ENCODE data around the gene SCAI. TPM values are rescaled to one million over a fixed set of nuclear protein-coding genes. Genes with fewer than 3 reads are reported as not detected.

The SCAI gene
- total and polyA plus RNA-seq, 2 experiments from 2014 or later: 13.3 to 35.0 TPM

GRCh38 chr9:124908098-124908497 is 235.2 kb downstream of the SCAI start (continued):
- no peak for TF ChIP-seq REST (IDR thresholded peaks at IDR 0.05; ENCODE audit: unreplicated experiment)
- no peak for TF ChIP-seq ETS1 (IDR thresholded peaks at IDR 0.05)

GRCh38 chr9:124906966-124907365 is 236.4 kb downstream of the SCAI start:
- H3K4me3 Mint-ChIP-seq: no peak overlapping the region
- H3F3A ChIP-seq (replicated peaks; ENCODE audit: low read depth): no peaks in the 10 kb centered on the region
- H3K36me3 ChIP-seq (ENCODE audit: insufficient read depth): no peaks in the 10 kb centered on the region
- H3K4me1 Mint-ChIP-seq: no peaks in the 10 kb centered on the region
- ATAC-seq (no peak), DNase-seq (ENCODE audit: low spot score) (no peak)
- H3K4me2 ChIP-seq: no peak overlapping the region
- no peaks in the 10 kb centered on the region for H3K79me2 ChIP-seq (replicated peaks; ENCODE audit: insufficient read depth)
- no peaks in the 10 kb centered on the region for H3K9me2 ChIP-seq (ENCODE audit: insufficient read depth)
- H3K9me3 Mint-ChIP-seq: no peaks in the 10 kb centered on the region
- H4K20me1 ChIP-seq (replicated peaks; ENCODE audit: insufficient read depth): no peaks in the 10 kb centered on the region
- H3K27me3 ChIP-seq (ENCODE audit: insufficient read depth): no peaks in the 10 kb centered on the region
- no peaks in the 10 kb centered on the region for H3K4me1 ChIP-seq (ENCODE audit: insufficient read depth)
- H3K4me3 ChIP-seq: no peak overlapping the region
- no peak overlapping the region for H2AFZ ChIP-seq
- H3K27me3 Mint-ChIP-seq (ENCODE audit: insufficient read depth, low read depth, poor library complexity): peaks cover 2% of the 10 kb centered on the region
- H3K27ac ChIP-seq (ENCODE audit: low read depth): no peak overlapping the region
- no peak overlapping the region for H3K27ac Mint-ChIP-seq
- peaks cover 6% of the 10 kb centered on the region; the same call in 1 of the 3 replicates for H3K36me3 Mint-ChIP-seq (ENCODE audit: low read depth)
- TF ChIP-seq POLR2AphosphoS5 (IDR thresholded peaks at IDR 0.05; ENCODE audit: low read depth) (no peak), ZNF114 (CRISPR knock-in tag; IDR thresholded peaks at IDR 0.05) (no peak), ETS1 (IDR thresholded peaks at IDR 0.05) (no peak), REST (IDR thresholded peaks at IDR 0.05; ENCODE audit: unreplicated experiment) (no peak), EZH2phosphoT487 (IDR thresholded peaks at IDR 0.05; ENCODE audit: unreplicated experiment) (no peak), JUNB (IDR thresholded peaks at IDR 0.05; ENCODE audit: unreplicated experiment) (no peak), CREB1 (CRISPR knock-in tag; IDR thresholded peaks at IDR 0.05; ENCODE audit: low read depth) (no peak), EZH2 (IDR thresholded peaks at IDR 0.05; ENCODE audit: low read depth, unreplicated experiment) (no peak)
- TF ChIP-seq, protein P1, sequence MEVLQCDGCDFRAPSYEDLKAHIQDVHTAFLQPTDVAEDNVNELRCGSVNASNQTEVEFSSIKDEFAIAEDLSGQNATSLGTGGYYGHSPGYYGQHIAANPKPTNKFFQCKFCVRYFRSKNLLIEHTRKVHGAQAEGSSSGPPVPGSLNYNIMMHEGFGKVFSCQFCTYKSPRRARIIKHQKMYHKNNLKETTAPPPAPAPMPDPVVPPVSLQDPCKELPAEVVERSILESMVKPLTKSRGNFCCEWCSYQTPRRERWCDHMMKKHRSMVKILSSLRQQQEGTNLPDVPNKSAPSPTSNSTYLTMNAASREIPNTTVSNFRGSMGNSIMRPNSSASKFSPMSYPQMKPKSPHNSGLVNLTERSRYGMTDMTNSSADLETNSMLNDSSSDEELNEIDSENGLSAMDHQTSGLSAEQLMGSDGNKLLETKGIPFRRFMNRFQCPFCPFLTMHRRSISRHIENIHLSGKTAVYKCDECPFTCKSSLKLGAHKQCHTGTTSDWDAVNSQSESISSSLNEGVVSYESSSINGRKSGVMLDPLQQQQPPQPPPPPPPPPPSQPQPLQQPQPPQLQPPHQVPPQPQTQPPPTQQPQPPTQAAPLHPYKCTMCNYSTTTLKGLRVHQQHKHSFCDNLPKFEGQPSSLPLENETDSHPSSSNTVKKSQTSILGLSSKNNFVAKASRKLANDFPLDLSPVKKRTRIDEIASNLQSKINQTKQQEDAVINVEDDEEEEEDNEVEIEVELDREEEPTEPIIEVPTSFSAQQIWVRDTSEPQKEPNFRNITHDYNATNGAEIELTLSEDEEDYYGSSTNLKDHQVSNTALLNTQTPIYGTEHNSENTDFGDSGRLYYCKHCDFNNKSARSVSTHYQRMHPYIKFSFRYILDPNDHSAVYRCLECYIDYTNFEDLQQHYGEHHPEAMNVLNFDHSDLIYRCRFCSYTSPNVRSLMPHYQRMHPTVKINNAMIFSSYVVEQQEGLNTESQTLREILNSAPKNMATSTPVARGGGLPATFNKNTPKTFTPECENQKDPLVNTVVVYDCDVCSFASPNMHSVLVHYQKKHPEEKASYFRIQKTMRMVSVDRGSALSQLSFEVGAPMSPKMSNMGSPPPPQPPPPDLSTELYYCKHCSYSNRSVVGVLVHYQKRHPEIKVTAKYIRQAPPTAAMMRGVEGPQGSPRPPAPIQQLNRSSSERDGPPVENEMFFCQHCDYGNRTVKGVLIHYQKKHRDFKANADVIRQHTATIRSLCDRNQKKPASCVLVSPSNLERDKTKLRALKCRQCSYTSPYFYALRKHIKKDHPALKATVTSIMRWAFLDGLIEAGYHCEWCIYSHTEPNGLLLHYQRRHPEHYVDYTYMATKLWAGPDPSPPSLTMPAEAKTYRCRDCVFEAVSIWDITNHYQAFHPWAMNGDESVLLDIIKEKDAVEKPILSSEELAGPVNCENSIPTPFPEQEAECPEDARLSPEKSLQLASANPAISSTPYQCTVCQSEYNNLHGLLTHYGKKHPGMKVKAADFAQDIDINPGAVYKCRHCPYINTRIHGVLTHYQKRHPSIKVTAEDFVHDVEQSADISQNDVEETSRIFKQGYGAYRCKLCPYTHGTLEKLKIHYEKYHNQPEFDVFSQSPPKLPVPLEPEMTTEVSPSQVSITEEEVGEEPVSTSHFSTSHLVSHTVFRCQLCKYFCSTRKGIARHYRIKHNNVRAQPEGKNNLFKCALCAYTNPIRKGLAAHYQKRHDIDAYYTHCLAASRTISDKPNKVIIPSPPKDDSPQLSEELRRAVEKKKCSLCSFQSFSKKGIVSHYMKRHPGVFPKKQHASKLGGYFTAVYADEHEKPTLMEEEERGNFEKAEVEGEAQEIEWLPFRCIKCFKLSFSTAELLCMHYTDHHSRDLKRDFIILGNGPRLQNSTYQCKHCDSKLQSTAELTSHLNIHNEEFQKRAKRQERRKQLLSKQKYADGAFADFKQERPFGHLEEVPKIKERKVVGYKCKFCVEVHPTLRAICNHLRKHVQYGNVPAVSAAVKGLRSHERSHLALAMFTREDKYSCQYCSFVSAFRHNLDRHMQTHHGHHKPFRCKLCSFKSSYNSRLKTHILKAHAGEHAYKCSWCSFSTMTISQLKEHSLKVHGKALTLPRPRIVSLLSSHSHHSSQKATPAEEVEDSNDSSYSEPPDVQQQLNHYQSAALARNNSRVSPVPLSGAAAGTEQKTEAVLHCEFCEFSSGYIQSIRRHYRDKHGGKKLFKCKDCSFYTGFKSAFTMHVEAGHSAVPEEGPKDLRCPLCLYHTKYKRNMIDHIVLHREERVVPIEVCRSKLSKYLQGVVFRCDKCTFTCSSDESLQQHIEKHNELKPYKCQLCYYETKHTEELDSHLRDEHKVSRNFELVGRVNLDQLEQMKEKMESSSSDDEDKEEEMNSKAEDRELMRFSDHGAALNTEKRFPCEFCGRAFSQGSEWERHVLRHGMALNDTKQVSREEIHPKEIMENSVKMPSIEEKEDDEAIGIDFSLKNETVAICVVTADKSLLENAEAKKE (CRISPR knock-in tag; IDR thresholded peaks at IDR 0.05): no peak
